GM18858 (cell line): Measurements from ENCODE around the gene BHLHA15.
"Not testable (repeated sequence)": the region's sequence is repeated elsewhere in the genome, so short reads cannot be mapped to it uniquely, and the experiment has no call there.

Experiments
- ATAC-seq: cut with Tn5 transposase; IDR thresholded peaks from one replicate; pipeline ENCODE4 v1.9.1; 2021; ENCODE audit not compliant: unreplicated experiment

The BHLHA15 gene

GRCh38 chr7:98206451-98207330, 4.5 kb upstream of the BHLHA15 start:
- ATAC-seq = no peak

DNA sequence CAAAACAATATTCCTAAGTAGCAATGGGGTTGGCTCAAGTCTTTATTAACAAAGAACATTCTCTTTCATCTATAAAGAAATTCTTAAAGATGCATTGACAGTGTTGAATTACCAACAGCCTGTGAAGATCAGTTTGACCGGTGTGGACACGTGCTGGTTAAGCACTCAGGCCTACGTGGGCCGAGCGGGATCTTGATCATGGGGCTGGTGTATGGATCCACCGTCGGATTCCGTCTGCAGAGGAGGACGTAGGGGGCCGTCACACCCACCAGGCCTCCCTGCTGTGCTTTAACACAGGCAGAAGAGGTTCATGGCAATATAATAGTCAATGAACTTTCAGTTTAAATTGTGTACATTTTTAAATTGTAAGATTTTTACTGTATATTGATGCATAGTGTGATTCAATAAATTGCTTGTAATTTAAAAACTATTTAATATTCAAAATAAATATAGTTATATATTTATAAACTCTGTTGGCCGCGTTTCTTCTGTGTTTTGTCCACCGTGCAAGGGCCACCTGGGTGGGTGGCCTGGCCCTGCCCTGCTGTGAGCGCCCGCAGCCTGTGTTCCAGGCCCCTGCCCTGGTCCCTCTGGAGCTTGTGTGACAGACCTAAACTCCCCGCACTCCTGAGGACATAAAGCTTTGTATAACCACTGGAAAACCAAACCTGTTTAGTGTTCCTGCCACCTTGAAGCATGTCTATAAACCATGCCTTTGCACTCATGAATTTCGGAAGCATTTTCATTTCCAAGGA, 1.9 kb upstream of the BHLHA15 start:
- no peak for ATAC-seq

DNA sequence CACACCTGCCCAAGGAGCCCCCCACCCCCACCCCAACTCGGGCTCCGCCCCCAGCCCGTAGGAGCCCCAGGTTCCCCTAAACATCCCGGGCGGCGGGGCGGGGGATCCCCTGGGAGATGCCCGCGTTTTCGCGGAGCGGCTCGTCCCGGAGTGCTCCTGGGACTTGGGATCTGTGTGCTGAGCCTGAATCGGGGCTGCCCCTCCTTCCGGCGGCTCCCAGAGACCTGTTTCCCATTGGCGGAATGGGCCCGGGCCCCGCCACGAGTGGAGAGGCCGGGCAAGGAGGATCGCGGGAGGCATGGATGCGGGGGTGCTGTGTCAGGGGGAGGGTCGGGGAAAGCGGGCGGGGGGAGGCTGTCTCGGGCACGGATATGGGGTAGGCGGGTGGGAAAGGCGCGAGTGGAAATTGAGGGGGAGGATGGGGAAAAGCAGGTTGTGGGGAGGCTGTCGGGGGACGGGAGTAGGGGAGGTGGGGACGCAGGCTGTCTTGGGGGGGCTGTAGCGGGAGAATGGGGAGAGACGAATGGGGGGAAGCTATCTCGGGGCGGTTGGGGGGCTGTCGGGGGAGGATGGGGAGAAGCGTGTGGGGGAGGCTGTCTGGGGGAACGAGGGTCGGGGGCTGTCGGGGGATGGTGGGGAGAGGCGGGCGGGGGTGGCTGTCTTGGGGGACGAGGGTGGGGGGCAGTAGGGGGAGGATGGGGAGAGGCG, 572 bp upstream of the BHLHA15 start:
- ATAC-seq = no peak

DNA sequence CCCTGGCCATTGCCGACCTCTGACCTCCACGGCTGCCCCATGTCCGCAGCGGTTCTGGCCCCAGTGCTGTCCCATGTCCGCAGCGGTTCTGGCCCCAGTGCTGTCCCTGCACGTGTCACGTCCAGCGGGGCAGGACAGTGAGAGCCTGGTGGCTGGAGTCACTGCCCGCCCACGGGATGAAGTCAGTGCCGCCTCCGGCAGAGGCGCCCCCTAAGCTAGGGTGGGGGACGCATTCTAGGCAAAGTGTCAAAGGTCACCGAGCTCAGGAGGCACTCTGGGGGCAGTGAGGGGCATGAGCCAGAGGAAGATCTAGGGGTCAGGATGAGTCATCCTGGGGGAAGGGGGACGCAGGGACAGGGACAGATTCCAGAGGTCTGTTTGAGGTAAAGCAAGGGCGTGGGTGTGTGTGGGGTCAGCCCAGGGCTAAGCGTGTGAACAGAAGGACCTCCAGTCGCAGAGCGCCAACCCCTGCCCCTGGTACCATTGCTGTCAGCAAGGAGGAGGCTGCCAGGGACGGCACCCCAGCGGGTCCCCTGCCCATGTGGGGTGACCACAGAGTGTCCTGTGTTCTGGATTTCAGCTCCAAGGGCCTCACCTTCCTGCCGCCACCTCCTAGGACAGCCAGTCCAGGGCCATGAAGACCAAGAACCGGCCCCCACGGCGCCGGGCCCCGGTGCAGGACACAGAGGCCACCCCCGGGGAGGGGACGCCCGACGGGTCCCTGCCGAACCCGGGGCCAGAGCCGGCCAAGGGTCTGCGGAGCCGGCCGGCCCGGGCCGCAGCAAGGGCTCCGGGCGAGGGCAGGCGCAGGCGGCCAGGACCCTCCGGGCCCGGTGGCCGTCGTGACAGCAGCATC, 665 bp downstream of the BHLHA15 start:
- no peak for ATAC-seq

DNA sequence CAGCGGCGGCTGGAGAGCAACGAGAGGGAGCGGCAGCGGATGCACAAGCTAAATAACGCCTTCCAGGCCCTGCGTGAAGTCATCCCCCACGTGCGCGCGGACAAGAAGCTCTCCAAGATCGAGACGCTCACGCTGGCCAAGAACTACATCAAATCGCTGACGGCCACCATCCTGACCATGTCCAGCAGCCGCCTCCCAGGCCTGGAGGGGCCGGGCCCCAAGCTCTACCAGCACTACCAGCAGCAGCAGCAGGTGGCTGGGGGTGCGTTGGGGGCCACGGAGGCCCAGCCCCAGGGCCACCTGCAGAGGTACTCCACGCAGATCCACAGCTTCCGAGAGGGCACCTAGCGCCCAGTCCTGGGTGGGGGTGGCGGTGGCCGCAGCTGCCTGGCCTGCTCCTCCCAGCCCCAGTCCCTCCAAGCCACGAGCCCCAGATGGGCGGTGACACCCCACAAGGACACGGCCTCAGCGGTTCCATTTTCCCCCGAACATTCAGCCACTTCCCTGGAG, 1.3 kb downstream of the BHLHA15 start:
- no peak for ATAC-seq

- no peak for ATAC-seq
Measured at GRCh38 chr7:98213296-98213887, 2.2 kb downstream of the BHLHA15 start.

GRCh38 chr7:98213888-98214810, 2.9 kb downstream of the BHLHA15 start:
- no peak for ATAC-seq

GRCh38 chr7:98214811-98215321, 3.6 kb downstream of the BHLHA15 start:
- ATAC-seq = no peak

DNA sequence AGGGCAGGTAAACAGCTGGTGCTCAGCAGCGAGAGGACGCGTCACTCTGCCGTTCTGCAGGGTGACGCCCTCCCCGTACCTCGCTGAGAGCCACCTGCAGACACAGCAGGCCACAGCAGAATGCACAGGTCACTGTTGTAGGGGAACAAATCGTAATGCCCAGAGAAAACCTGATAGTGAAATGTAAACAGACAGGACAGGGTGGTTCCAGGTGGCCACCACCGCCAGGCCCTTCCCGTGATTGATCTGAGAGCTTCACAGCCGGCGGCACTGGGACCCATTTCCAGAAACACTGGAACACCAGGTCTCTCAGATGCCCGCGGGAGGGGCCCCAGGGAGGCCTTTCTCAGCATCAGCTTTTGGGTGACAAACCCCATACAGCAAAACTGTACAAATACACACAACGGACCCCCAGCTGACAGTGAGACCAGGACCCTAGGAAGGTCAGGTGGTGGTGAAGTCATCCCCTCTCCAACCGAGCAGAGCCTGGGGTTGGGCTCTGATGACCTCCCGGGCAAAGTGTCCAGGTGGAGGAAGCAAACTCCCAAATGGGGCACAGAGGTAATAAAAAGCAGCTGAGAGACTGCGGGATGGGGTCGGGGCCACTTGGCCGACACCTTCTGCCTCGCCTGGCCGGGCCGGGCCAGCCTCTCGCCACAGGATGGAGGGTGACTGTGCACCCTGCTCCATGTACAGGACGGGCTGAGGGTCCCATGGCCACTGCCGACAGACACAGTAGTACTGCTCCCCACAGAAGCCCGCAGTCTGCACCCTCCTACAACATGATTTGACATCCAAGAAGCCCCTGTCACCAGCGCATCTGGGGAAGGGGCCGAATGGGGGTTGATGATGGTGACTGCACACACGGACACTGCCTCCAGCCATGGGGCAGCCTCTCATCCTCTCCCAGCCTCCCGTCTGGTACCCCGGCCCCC, 4.6 kb downstream of the BHLHA15 start:
- ATAC-seq = no peak

DNA sequence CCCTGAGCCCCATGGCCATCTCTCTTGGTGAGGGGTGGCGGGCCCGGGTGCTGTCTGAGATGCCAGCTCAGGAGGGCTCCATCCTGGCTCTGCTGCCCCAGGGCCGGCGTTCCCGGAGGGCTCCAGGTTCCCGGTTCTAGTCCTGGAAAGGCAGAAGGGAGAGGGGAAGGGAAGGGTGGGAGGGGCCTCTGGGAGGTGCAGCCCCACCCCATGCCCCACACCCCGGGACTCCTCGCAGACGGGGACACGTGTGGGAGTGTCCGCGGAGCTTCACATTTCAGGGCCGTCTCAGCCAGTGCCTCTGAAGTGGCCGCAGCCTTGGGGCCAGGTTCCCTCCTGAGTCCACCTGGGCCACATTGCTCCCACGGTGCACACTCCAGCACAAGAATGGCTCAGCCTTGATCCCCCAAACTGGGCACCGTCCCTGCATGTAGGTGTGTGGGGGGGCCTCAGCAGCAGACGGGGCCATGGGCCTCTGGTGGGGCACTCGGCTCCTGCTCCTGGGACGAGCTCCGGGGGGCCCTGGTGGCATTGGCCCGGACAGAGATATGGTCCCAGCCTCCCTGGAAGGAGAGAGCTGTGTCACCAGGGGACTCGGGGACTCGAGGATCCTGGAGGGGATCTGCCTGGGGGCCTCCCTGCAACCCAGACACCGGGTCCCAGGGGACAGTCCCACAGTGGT, 5.8 kb downstream of the BHLHA15 start:
- no peak for ATAC-seq

DNA sequence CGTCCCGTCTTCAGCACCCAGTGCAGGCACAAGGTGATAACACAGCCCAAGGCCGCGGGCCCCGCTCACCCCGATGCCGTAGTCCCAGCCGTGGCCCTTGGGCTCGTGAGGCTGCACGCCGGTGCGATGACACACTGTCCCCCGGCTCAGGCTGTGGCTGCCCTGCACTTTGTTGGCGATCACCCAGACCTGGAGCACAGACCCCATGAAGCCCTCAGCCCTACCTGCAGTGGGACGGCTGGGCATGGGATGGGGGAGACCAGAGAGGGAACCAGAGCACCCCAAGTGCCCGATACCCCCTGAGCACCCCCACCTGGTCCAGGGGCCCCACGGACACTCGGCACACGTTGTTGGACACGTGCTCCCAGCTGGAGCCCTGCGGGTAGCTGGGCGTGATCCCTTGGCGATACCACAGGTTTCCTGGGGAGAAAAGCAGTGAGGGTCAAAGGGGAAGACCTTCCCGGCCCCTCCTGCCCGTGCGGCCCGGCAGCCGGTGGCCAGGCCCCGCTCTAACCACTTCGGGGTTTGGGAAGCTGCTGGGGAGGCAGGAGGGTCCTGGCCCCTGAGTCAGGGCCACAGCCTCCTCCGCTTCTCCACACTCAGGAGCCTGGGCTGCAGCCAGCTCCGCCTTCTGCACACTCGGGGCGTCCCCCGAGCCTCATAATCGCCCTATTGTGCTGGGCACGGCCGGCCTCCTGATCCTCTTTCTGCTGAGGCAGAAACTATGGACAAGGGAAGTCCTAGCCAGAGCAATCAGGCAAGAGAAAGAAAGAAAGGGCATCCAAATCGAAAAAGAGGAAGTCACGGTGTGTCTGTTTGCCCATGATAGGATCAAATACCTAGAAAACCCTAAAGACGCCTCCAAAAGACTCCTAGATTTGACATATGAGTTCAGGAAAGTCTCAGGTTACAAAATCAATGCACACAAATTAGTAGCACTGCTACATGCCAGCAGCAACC, 6.7 kb downstream of the BHLHA15 start:
- ATAC-seq = no peak

DNA sequence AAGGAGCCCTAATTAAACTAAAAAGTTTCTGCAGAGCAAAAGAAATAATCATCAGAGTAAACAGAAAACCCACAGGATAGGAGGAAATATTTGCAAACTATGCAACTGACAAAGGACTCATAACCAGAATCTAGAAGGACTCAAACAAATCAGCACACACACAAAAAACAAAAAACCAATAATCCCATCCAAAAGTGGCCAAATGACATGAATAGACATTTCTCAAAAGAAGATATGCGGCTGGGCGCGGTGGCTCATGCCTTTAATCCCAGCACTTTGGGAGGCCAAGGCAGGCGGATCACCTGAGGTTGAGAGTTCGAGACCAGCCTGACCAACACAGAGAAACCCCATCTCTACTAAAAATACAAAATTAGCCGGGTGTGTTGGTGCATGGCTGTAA, 8.1 kb downstream of the BHLHA15 start:
- not testable (repeated sequence) for ATAC-seq

- no peak for ATAC-seq
Measured at GRCh38 chr7:98221611-98222532, 10.6 kb downstream of the BHLHA15 start.

GRCh38 chr7:98222533-98223195, 11.4 kb downstream of the BHLHA15 start:
- ATAC-seq = no peak
